CD4-positive, alpha-beta T cell treated with Interleukin-4 for 1 hour (primary cell): ENCODE measurements around the gene RTRAF.
A peak's percentile ranks its signal among the peaks of the same experiment; 100 is the strongest.

Source experiments
- DNase-seq, 2 donors: peaks; one replicate each; pipeline ENCODE4 v3.0.0-alpha.2; 2020 to 2022

RTRAF gene

GRCh38 chr14:52021957-52022600 lies 32.7 kb downstream of the RTRAF start:
- no peak for DNase-seq

GRCh38 chr14:52023518-52023917 lies 34.2 kb downstream of the RTRAF start:
- DNase-seq: no peak

GRCh38 chr14:52025310-52025709 lies 36.0 kb downstream of the RTRAF start:
- no peak for DNase-seq

- DNase-seq: no peak
These were observed 36.8 kb downstream of the RTRAF start for GRCh38 chr14:52026017-52026660.

- DNase-seq: no peak
These were observed 37.6 kb downstream of the RTRAF start for GRCh38 chr14:52026901-52027300.

- DNase-seq: no peak
These were observed 40.5 kb downstream of the RTRAF start for GRCh38 chr14:52029881-52030280.

GRCh38 chr14:52031781-52032180 lies 42.4 kb downstream of the RTRAF start:
- no peak for DNase-seq

- DNase-seq: no peak
These were observed 43.0 kb downstream of the RTRAF start for GRCh38 chr14:52032204-52032801.

- DNase-seq: no peak
These were observed 43.8 kb downstream of the RTRAF start for GRCh38 chr14:52033101-52033642.

- DNase-seq: no peak
These were observed 49.9 kb downstream of the RTRAF start for GRCh38 chr14:52039124-52039815.

- no peak for DNase-seq
These were observed 51.3 kb downstream of the RTRAF start for GRCh38 chr14:52040598-52040997.

- DNase-seq: no peak
These were observed 53.3 kb downstream of the RTRAF start for GRCh38 chr14:52042371-52043289.

- peak in 1 of 2 donors; percentile 55 for DNase-seq
These were observed 54.3 kb downstream of the RTRAF start for GRCh38 chr14:52043690-52044089.

GRCh38 chr14:52044791-52045522 lies 55.6 kb downstream of the RTRAF start:
- DNase-seq: no peak

- DNase-seq: no peak
These were observed 57.1 kb downstream of the RTRAF start for GRCh38 chr14:52046376-52046917.

GRCh38 chr14:52048116-52048515 lies 58.8 kb downstream of the RTRAF start:
- DNase-seq: no peak

- DNase-seq: no peak
These were observed 59.4 kb downstream of the RTRAF start for GRCh38 chr14:52048641-52049204.

GRCh38 chr14:52049271-52049670 lies 59.9 kb downstream of the RTRAF start:
- DNase-seq: no peak

- no peak for DNase-seq
These were observed 60.6 kb downstream of the RTRAF start for GRCh38 chr14:52049721-52050588.

- DNase-seq: no peak
These were observed 61.9 kb downstream of the RTRAF start for GRCh38 chr14:52051251-52051650.
